Measurements from ENCODE around the gene SSH3. TPM values are rescaled to one million over a fixed set of nuclear protein-coding genes. Genes with fewer than 3 reads are reported as not detected.

Gene SSH3
- total RNA-seq, 2 donors from 2014 or later = 39.1 to 44.4 TPM

DNA sequence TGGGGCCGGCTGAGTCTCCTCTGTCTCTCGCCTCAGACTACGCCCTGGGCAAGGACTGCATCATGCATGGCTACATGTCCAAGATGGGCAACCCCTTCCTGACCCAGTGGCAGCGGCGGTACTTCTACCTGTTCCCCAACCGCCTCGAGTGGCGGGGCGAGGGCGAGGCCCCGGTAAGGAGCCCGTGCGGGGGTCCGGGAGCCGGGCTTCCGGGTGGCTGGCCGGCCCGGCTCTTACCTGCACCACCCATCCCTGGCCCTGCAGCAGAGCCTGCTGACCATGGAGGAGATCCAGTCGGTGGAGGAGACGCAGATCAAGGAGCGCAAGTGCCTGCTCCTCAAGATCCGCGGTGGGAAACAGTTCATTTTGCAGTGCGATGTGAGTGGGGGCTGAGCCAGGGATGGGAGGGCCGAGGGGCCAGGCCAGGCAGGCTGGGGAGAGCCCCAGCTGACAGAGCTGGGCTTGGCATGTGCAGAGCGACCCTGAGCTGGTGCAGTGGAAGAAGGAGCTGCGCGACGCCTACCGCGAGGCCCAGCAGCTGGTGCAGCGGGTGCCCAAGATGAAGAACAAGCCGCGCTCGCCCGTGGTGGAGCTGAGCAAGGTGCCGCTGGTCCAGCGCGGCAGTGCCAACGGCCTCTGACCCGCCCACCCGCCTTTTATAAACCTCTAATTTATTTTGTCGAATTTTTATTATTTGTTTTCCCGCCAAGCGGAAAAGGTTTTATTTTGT, 18.4 kb upstream of the SSH3 start:
- Histone ChIP-seq H3K9me3 (ENCODE audit: control insufficient read depth, low read length) (no peaks in the 10 kb centered on the region), H3K4me3 (ENCODE audit: low read length) (no peak overlapping the region), H3K9ac (ENCODE audit: extremely low read depth, low read length, poor library complexity, severe bottlenecking) (no peak overlapping the region), H3K27ac (ENCODE audit: low read depth, low read length) (no peak overlapping the region), H3K4me1 (ENCODE audit: control insufficient read depth, insufficient read depth, low read length) (no peaks in the 10 kb centered on the region), H3K27me3 (ENCODE audit: control insufficient read depth, insufficient read depth, low read length, poor library complexity, severe bottlenecking) (no peaks in the 10 kb centered on the region), H3K36me3 (ENCODE audit: control insufficient read depth, insufficient read depth, low read length) (peaks cover 19% of the 10 kb centered on the region)
- Mint-ChIP-seq H3K4me3 (no peak overlapping the region), H3K27me3 (ENCODE audit: insufficient read depth) (no peaks in the 10 kb centered on the region), H3K9me3 (no peaks in the 10 kb centered on the region), H3K4me1 (peaks cover 10% of the 10 kb centered on the region), H3K36me3 (ENCODE audit: low read depth) (peaks cover 36% of the 10 kb centered on the region), H3K27ac (no peak overlapping the region)
- no peak for DNase-seq
- 91 to 97% methylated on average over 32 to 45 of the region's 45 CpGs for WGBS, 2 experiments (ENCODE audit: insufficient coverage in 1 of 2, insufficient read length in 1 of 2)
- TF ChIP-seq, protein P1, sequence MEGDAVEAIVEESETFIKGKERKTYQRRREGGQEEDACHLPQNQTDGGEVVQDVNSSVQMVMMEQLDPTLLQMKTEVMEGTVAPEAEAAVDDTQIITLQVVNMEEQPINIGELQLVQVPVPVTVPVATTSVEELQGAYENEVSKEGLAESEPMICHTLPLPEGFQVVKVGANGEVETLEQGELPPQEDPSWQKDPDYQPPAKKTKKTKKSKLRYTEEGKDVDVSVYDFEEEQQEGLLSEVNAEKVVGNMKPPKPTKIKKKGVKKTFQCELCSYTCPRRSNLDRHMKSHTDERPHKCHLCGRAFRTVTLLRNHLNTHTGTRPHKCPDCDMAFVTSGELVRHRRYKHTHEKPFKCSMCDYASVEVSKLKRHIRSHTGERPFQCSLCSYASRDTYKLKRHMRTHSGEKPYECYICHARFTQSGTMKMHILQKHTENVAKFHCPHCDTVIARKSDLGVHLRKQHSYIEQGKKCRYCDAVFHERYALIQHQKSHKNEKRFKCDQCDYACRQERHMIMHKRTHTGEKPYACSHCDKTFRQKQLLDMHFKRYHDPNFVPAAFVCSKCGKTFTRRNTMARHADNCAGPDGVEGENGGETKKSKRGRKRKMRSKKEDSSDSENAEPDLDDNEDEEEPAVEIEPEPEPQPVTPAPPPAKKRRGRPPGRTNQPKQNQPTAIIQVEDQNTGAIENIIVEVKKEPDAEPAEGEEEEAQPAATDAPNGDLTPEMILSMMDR (conservative IDR thresholded peaks at IDR 0.05) = no peak

DNA sequence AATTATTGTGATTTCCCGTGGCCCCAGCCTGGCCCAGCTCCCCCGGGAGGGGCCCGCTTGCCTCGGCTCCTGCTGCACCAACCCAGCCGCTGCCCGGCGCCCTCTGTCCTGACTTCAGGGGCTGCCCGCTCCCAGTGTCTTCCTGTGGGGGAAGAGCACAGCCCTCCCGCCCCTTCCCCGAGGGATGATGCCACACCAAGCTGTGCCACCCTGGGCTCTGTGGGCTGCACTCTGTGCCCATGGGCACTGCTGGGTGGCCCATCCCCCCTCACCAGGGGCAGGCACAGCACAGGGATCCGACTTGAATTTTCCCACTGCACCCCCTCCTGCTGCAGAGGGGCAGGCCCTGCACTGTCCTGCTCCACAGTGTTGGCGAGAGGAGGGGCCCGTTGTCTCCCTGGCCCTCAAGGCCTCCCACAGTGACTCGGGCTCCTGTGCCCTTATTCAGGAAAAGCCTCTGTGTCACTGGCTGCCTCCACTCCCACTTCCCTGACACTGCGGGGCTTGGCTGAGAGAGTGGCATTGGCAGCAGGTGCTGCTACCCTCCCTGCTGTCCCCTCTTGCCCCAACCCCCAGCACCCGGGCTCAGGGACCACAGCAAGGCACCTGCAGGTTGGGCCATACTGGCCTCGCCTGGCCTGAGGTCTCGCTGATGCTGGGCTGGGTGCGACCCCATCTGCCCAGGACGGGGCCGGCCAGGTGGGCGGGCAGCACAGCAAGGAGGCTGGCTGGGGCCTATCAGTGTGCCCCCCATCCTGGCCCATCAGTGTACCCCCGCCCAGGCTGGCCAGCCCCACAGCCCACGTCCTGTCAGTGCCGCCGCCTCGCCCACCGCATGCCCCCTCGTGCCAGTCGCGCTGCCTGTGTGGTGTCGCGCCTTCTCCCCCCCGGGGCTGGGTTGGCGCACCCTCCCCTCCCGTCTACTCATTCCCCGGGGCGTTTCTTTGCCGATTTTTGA, 17.5 kb upstream of the SSH3 start:
- peak overlapping the region; percentile 17 for H3K27ac ChIP-seq (ENCODE audit: low read depth, low read length)
- H3K4me1 Mint-ChIP-seq = peaks cover 10% of the 10 kb centered on the region
- no peak overlapping the region for H3K4me3 ChIP-seq (ENCODE audit: low read length)
- 93 to 94% methylated on average over 5 to 38 of the region's 39 CpGs for WGBS, 2 experiments (ENCODE audit: insufficient coverage in 1 of 2, insufficient read length in 1 of 2)
- DNase-seq = no peak
- no peaks in the 10 kb centered on the region for H3K9me3 ChIP-seq (ENCODE audit: control insufficient read depth, low read length)
- TF ChIP-seq, protein P1 (conservative IDR thresholded peaks at IDR 0.05) = no peak
- H3K27ac Mint-ChIP-seq = no peak overlapping the region
- H3K4me1 ChIP-seq (ENCODE audit: control insufficient read depth, insufficient read depth, low read length) = no peaks in the 10 kb centered on the region
- no peaks in the 10 kb centered on the region for H3K9me3 Mint-ChIP-seq
- no peak overlapping the region for H3K9ac ChIP-seq (ENCODE audit: extremely low read depth, low read length, poor library complexity, severe bottlenecking)
- H3K36me3 ChIP-seq (ENCODE audit: control insufficient read depth, insufficient read depth, low read length) = peaks cover 16% of the 10 kb centered on the region
- H3K36me3 Mint-ChIP-seq (ENCODE audit: low read depth) = peaks cover 28% of the 10 kb centered on the region
- H3K27me3 ChIP-seq (ENCODE audit: control insufficient read depth, insufficient read depth, low read length, poor library complexity, severe bottlenecking) = no peaks in the 10 kb centered on the region
- no peaks in the 10 kb centered on the region for H3K27me3 Mint-ChIP-seq (ENCODE audit: insufficient read depth)
- no peak overlapping the region for H3K4me3 Mint-ChIP-seq

DNA sequence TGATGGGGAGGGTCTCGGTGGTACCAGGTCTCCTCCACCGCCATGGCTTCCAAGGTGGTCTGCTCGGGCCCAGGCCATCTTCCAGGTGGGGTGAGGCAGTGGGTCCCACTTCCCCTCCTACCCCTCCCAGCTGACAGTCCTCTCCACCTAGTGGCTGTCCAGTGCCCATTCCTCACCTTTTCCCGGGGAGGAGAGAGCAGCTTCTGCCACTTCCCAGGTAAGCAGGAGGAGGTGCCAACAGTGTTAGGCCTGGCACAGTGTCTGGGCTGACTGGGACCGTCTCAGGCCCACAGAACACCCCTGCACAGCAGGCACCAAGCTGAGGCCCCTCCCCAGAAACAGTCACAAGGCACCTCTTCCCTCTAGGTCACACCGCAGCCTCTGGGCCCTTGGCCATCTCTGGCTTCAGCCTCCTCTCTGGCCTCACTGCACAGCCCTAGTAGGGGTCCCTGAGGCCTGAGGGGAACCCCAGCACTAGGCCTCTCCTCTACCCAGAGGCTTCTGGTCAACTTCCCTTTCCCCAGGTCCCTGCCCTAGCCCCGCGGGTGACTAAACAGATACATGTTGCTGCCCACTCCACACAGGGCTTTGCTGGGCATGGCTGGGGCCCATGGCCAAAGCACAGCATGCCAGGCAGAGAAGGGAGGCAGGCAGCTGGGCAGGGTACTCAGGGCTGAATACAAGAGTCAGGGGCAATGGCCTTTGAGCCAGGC, 16.6 kb upstream of the SSH3 start:
- H3K36me3 Mint-ChIP-seq (ENCODE audit: low read depth) = peaks cover 33% of the 10 kb centered on the region
- H3K27ac Mint-ChIP-seq = peak overlapping the region; percentile 91
- H3K4me3 Mint-ChIP-seq = peak overlapping the region; percentile 62
- peaks cover 10% of the 10 kb centered on the region for H3K4me1 Mint-ChIP-seq
- DNase-seq = no peak
- Histone ChIP-seq H3K36me3 (ENCODE audit: control insufficient read depth, insufficient read depth, low read length) (peaks cover 22% of the 10 kb centered on the region), H3K4me1 (ENCODE audit: control insufficient read depth, insufficient read depth, low read length) (no peaks in the 10 kb centered on the region), H3K9me3 (ENCODE audit: control insufficient read depth, low read length) (no peaks in the 10 kb centered on the region), H3K27me3 (ENCODE audit: control insufficient read depth, insufficient read depth, low read length, poor library complexity, severe bottlenecking) (no peaks in the 10 kb centered on the region), H3K9ac (ENCODE audit: extremely low read depth, low read length, poor library complexity, severe bottlenecking) (no peak overlapping the region), H3K4me3 (ENCODE audit: low read length) (no peak overlapping the region), H3K27ac (ENCODE audit: low read depth, low read length) (no peak overlapping the region)
- no peaks in the 10 kb centered on the region for H3K9me3 Mint-ChIP-seq
- WGBS, 2 experiments (ENCODE audit: insufficient coverage in 1 of 2, insufficient read length in 1 of 2) = 81 to 92% methylated on average over 4 to 8 of the region's 8 CpGs
- H3K27me3 Mint-ChIP-seq (ENCODE audit: insufficient read depth) = no peaks in the 10 kb centered on the region
- TF ChIP-seq, protein P1 (conservative IDR thresholded peaks at IDR 0.05) = peak; percentile 47
